ENCODE measurements around the gene MCOLN3. TPM values are rescaled to one million over a fixed set of nuclear protein-coding genes. Genes with fewer than 3 reads are reported as not detected.

Gene MCOLN3
- total and polyA plus RNA-seq, 10 donors = 0.68 to 8.7 (median 2.0) TPM

DNA sequence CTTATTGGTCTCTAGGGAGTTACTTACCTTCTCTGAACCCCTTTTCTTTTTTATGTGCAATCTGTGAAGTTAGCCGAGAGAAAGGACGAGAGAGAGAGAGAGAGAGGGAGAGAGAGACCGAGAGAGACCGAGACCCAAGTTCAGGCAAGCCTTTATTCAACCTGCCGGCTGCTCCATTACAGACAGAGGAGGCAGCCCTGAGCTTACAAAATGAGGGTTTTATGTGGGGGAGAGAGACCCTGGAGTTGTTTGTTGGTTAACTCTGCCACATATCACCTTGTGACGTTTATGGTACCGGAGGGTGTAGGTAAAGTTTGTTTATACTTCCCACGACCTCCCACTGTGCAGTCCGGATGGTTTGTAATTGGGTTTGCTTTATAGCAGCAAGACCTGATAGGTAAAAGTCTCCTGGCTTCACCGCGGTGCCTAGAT is 1.5 kb upstream of the MCOLN3 start:
- Histone ChIP-seq H3K27me3 (replicated peaks in 1 of 7) (peaks cover 4 to 72% (median 45%) of the 10 kb centered on the region in 7 donors), H3K4me3 (no peak overlapping the region), H3K4me1 (peaks cover 7 to 21% (median 17%) of the 10 kb centered on the region in 6 donors), H3K9me3 (no peaks in the 10 kb centered on the region), H3K27ac (no peak overlapping the region), H3K36me3 (no peaks in the 10 kb centered on the region)
- no peak for TF ChIP-seq POLR2A (IDR thresholded peaks at IDR 0.05)
- no peak for TF ChIP-seq POLR2AphosphoS5 (IDR thresholded peaks at IDR 0.05)
- intact Hi-C loops (cut with DNase I; ENCODE audit: low total_unique reads) = no loop called here
- no peak for DNase-seq
- WGBS, 5 donors = 28 to 41% (median 35%) methylated on average over 11 of the region's 11 CpGs

- intact Hi-C loops (cut with DNase I; ENCODE audit: low total_unique reads) = no loop called here
- DNase-seq = peak; percentile 78
- WGBS, 5 donors = 5 to 13% (median 6%) methylated on average over 23 to 55 of the region's 55 CpGs
- H3K4me1 ChIP-seq = peaks cover 7 to 21% (median 17%) of the 10 kb centered on the region in 6 donors
- peaks cover 4 to 77% (median 45%) of the 10 kb centered on the region in 7 donors for H3K27me3 ChIP-seq (replicated peaks in 1 of 7)
- peak overlapping the region in 1 of 8 donors; percentile 8 for H3K27ac ChIP-seq
- H3K4me3 ChIP-seq = peak overlapping the region; percentile 30 to 79 (median 50)
- TF ChIP-seq CTCF (IDR thresholded peaks at IDR 0.05 in 8 of 11, conservative IDR thresholded peaks at IDR 0.05 in 3 of 11) = no peak
- TF ChIP-seq POLR2A (IDR thresholded peaks at IDR 0.05) = no peak
- no peak for TF ChIP-seq POLR2AphosphoS5 (IDR thresholded peaks at IDR 0.05)
- no peaks in the 10 kb centered on the region for H3K36me3 ChIP-seq
- no peaks in the 10 kb centered on the region for H3K9me3 ChIP-seq
Observed at GRCh38 chr1:85047472-85048295, 616 bp downstream of the MCOLN3 start.

DNA sequence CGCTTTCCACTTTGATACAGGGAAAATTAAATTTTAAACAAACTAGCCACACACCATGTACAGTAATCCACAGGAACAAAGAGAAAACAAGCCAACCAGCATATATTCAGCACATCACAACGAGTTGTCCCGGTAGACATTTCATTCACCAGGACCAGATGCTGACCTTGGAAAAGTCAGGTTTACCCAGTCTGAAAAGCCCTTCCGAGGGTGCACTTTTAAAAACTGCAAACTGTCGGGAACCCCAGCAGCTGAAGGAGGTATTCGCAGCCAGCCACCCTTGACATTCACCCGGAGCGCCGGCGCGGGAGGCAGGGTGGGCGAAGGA is 1.2 kb downstream of the MCOLN3 start:
- no peak overlapping the region for H3K27ac ChIP-seq
- H3K36me3 ChIP-seq = no peaks in the 10 kb centered on the region
- peaks cover 4 to 72% (median 45%) of the 10 kb centered on the region in 7 donors for H3K27me3 ChIP-seq (replicated peaks in 1 of 7)
- 24 to 48% (median 32%) methylated on average over 12 of the region's 12 CpGs for WGBS, 5 donors
- intact Hi-C loops (cut with DNase I; ENCODE audit: low total_unique reads) = no loop called here
- no peaks in the 10 kb centered on the region for H3K9me3 ChIP-seq
- DNase-seq = no peak
- peaks cover 7 to 21% (median 17%) of the 10 kb centered on the region in 6 donors for H3K4me1 ChIP-seq
- H3K4me3 ChIP-seq = peak overlapping the region in 2 of 8 donors; percentile 57 to 79
- no peak for TF ChIP-seq POLR2A (IDR thresholded peaks at IDR 0.05)
- no peak for TF ChIP-seq POLR2AphosphoS5 (IDR thresholded peaks at IDR 0.05)
- no peak for TF ChIP-seq CTCF (IDR thresholded peaks at IDR 0.05 in 8 of 11, conservative IDR thresholded peaks at IDR 0.05 in 3 of 11)

DNA sequence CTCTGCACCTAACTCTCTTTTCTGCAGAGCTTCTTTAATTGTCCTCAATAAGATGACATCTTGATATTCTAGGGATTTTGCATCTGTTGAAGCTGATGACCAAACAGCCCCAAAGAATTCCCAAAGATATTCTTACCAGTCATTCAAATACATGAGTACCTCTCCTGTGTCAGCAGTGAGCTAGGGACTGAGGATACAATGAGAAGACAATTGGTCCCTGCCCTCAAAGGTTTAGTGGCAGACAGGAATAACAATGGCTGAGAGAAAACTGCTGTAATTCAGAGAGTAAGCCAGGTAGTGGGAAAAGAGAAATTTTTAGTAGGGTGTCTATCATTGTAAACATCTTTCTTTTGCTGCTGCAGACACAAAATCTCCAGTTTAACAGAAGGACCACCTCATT is 5.9 kb downstream of the MCOLN3 start:
- no peak for DNase-seq
- TF ChIP-seq POLR2A (IDR thresholded peaks at IDR 0.05) = no peak
- no peak for TF ChIP-seq CTCF (IDR thresholded peaks at IDR 0.05 in 8 of 11, conservative IDR thresholded peaks at IDR 0.05 in 3 of 11)
- TF ChIP-seq POLR2AphosphoS5 (IDR thresholded peaks at IDR 0.05) = no peak
- H3K4me1 ChIP-seq = peaks cover 0 to 5% (median 3%) of the 10 kb centered on the region in 6 donors
- no peak overlapping the region for H3K4me3 ChIP-seq
- no peaks in the 10 kb centered on the region for H3K36me3 ChIP-seq
- intact Hi-C loops (cut with DNase I; ENCODE audit: low total_unique reads) = no loop called here
- peaks cover 3 to 30% (median 15%) of the 10 kb centered on the region in 7 donors for H3K27me3 ChIP-seq (replicated peaks in 1 of 7)
- no peak overlapping the region for H3K27ac ChIP-seq
- no peaks in the 10 kb centered on the region for H3K9me3 ChIP-seq

Data from spleen (tissue), 11 donors.